Lower leg skin (tissue), 3 donors: ENCODE measurements around the gene CLEC3B.

ENCODE experiments used
- CTCF ChIP-seq, 3 donors: fragments of 450-650 bp; IDR thresholded peaks; one replicate each; pipeline ENCODE4 v1.5.1; 2016; ENCODE audit warnings: antibody characterized with exemption in 3 of 3, mild to moderate bottlenecking in 3 of 3, moderate library complexity in 2 of 3
- POLR2A ChIP-seq, 2 donors: fragments of 450-650 bp; IDR thresholded peaks; one replicate each; pipeline ENCODE4 v1.6.1; 2016 to 2017; ENCODE audit warnings: antibody characterized with exemption in 2 of 2, mild to moderate bottlenecking in 1 of 2, moderate library complexity in 1 of 2

DNA sequence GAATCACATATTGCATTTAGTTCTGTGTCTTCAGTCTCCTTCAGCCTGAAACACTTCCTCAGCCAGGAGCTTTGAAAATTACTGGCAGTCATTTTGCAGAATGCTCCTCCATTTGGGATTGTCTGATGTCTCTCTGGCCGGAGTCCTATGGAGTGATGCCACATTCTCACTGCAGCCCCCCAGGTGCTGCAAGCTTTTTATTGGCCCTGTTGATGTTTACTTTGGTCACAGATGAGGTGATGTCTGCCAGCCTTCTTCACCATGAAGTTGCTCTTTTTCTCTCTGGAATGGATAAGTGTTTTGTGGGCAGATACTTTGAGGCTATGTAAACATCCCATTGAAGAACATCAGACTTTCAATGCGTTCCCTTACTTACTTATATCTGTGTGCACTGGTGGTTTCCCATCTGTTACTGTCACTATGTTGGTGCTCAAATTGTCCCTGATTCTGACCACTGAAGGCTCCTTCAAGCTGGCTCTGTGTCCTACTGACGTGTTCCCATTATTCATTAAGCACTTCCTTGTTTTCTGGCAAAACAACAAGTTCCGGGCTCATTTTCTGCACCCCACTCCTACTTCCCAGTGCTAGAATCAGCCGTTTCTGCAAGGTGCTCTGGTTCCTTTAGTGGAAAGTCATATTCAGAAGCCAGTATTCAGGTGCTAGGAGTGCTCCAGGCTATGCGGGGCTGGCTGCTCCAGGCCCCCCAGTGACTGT, 1.4 kb upstream of the CLEC3B start:
- TF ChIP-seq CTCF (IDR thresholded peaks at IDR 0.05) (no peak), POLR2A (IDR thresholded peaks at IDR 0.05) (no peak)
